ENCODE results near the gene CTTNBP2. TPM values are rescaled to one million over a fixed set of nuclear protein-coding genes. Genes with fewer than 3 reads are reported as not detected.

The CTTNBP2 gene
- total and polyA plus RNA-seq, 2 of the 4 experiments (the other 2 are of a cell fraction) = 6.6 to 11.3 TPM

GRCh38 chr7:117837841-117838240, 35.4 kb downstream of the CTTNBP2 start:
- no peak overlapping the region for H3K4ac ChIP-seq (ENCODE audit: low read depth, low read length)
- ChIA-PET CTCF (no interaction called here), POLR2A (ENCODE audit: unreplicated experiment) (no interaction called here)
- no peak overlapping the region for H2AK9ac ChIP-seq (replicated peaks; ENCODE audit: low read depth, low read length, poor library complexity)
- no peak overlapping the region for H3K56ac ChIP-seq (ENCODE audit: extremely low read depth, insufficient read depth, low read length)
- no peak overlapping the region for H3K4me3 ChIP-seq (ENCODE audit: insufficient read depth, low read depth, low read length)
- no peak overlapping the region for H2AFZ ChIP-seq (replicated peaks; ENCODE audit: low read length, poor library complexity)
- TF ChIP-seq MXI1 (IDR thresholded peaks at IDR 0.05; ENCODE audit: borderline replicate concordance, low read depth, low read length) (no peak), RFX5 (IDR thresholded peaks at IDR 0.05; ENCODE audit: low read depth, low read length) (no peak), CEBPB (IDR thresholded peaks at IDR 0.05; ENCODE audit: low read depth, low read length) (no peak), POLR2A (IDR thresholded peaks at IDR 0.05; ENCODE audit: low read depth, low read length) (no peak), ELK1 (IDR thresholded peaks at IDR 0.05; ENCODE audit: borderline replicate concordance, low read depth, low read length) (no peak), NFE2L2 (IDR thresholded peaks at IDR 0.05; ENCODE audit: low read depth, low read length) (no peak), MAFK (IDR thresholded peaks at IDR 0.05; ENCODE audit: low read depth, low read length) (no peak), SMC3 (IDR thresholded peaks at IDR 0.05; ENCODE audit: low read depth, low read length) (no peak), MAZ (IDR thresholded peaks at IDR 0.05; ENCODE audit: borderline replicate concordance, low read depth, low read length) (no peak), BHLHE40 (IDR thresholded peaks at IDR 0.05; ENCODE audit: low read depth, low read length) (no peak), RAD21 (IDR thresholded peaks at IDR 0.05; ENCODE audit: low read length) (no peak), FOS (IDR thresholded peaks at IDR 0.05; ENCODE audit: low read depth, low read length) (no peak), RCOR1 (IDR thresholded peaks at IDR 0.05; ENCODE audit: insufficient replicate concordance, low read length) (no peak), CTCF (conservative IDR thresholded peaks at IDR 0.05; ENCODE audit: low read depth, low read length) (no peak), CHD1 (IDR thresholded peaks at IDR 0.05; ENCODE audit: low read depth, low read length) (no peak), USF2 (IDR thresholded peaks at IDR 0.05; ENCODE audit: low read depth, low read length) (no peak)
- H3K79me1 ChIP-seq (ENCODE audit: low read depth in 1 of 2, low read length in 2 of 2) = peaks cover 0 to 3% of the 10 kb centered on the region in 2 experiments; a peak in 2 of 4 replicates
- WGBS, 2 experiments (ENCODE audit: extremely low coverage in 2 of 2, insufficient read length in 1 of 2) = no CpG with 5 or more reads among the region's 1 CpG
- dilution Hi-C loops (cut with HindIII; ENCODE audit: low sequenced_read_pairs, unreplicated experiment) (no loop called here), in situ Hi-C loops (cut with MboI; ENCODE audit: low sequenced_read_pairs) (no loop called here), intact Hi-C loops (cut with micrococcal nuclease) (no loop called here)
- H3K4me1 ChIP-seq (ENCODE audit: control insufficient read depth, insufficient read depth, low read length) = no peaks in the 10 kb centered on the region; the same call in 1 of the 2 replicates
- no peak overlapping the region for H2BK120ac ChIP-seq (ENCODE audit: low read depth, low read length)
- no TSS peak for BruUV-seq (replicated peaks)
- H3K36me3 ChIP-seq (ENCODE audit: control insufficient read depth, insufficient read depth, low read length) = no peaks in the 10 kb centered on the region
- no peak overlapping the region for H2BK20ac ChIP-seq (ENCODE audit: low read depth, low read length)
- H4K5ac ChIP-seq (ENCODE audit: low read depth, low read length) = no peak overlapping the region
- no peak overlapping the region for H3K14ac ChIP-seq (replicated peaks; ENCODE audit: low read depth, low read length)
- H2BK5ac ChIP-seq (ENCODE audit: low read depth, low read length, poor library complexity, severe bottlenecking) = no peak overlapping the region
- no peak overlapping the region for H2AK5ac ChIP-seq (ENCODE audit: low read depth, low read length)
- H4K91ac ChIP-seq (ENCODE audit: insufficient read depth, low read depth, low read length) = no peak overlapping the region
- H3K9me3 ChIP-seq (ENCODE audit: control insufficient read depth, insufficient read depth, low read length) = no peaks in the 10 kb centered on the region
- ATAC-seq (ENCODE audit: low read depth) (no peak), DNase-seq (no peak)
- no peak overlapping the region for H3K23ac ChIP-seq (ENCODE audit: low read depth, low read length)
- no peak overlapping the region for H3K27ac ChIP-seq (ENCODE audit: insufficient read depth, low read length)
- H4K8ac ChIP-seq (ENCODE audit: low read depth in 2 of 2, low read length in 2 of 2) = no peak overlapping the region
- no peak overlapping the region for H2BK15ac ChIP-seq (ENCODE audit: low read depth, low read length)
- no peak overlapping the region for H3K18ac ChIP-seq (ENCODE audit: low read depth, low read length)
- no peaks in the 10 kb centered on the region for H4K20me1 ChIP-seq (ENCODE audit: insufficient read depth, low read length)
- peaks cover 2% of the 10 kb centered on the region; the same call in 1 of the 2 replicates for H3K9me1 ChIP-seq (ENCODE audit: insufficient read depth, low read length)
- H3K4me2 ChIP-seq (ENCODE audit: low read depth, low read length) = no peak overlapping the region
- no peaks in the 10 kb centered on the region for H3K27me3 ChIP-seq (ENCODE audit: control insufficient read depth, insufficient read depth, low read length)
- no peak overlapping the region for H3K9ac ChIP-seq (ENCODE audit: low read depth, low read length)
